ENCODE data around the gene CENPB.

Gene CENPB

GRCh38 chr20:3739054-3739925, 47.2 kb downstream of the CENPB start:
- no peak overlapping the region for H3K9ac ChIP-seq (ENCODE audit: low read depth, low read length)
- H3K36me3 ChIP-seq (ENCODE audit: control insufficient read depth, insufficient read depth, low read length) = no peaks in the 10 kb centered on the region
- no peaks in the 10 kb centered on the region for H3K9me3 ChIP-seq (ENCODE audit: control insufficient read depth, insufficient read depth, low read length)
- H3K4me1 ChIP-seq (ENCODE audit: control insufficient read depth, insufficient read depth, low read length) = no peaks in the 10 kb centered on the region
- H3K27me3 ChIP-seq (ENCODE audit: control insufficient read depth, insufficient read depth, low read length) = peaks cover 7% of the 10 kb centered on the region
- no peak overlapping the region for H3K4me3 ChIP-seq (ENCODE audit: low read depth, low read length)

- H3K9me3 ChIP-seq (ENCODE audit: control insufficient read depth, insufficient read depth, low read length) = no peaks in the 10 kb centered on the region
- peaks cover 2% of the 10 kb centered on the region for H3K4me1 ChIP-seq (ENCODE audit: control insufficient read depth, insufficient read depth, low read length)
- H3K9ac ChIP-seq (ENCODE audit: low read depth, low read length) = no peak overlapping the region
- H3K27me3 ChIP-seq (ENCODE audit: control insufficient read depth, insufficient read depth, low read length) = peaks cover 7% of the 10 kb centered on the region
- no peaks in the 10 kb centered on the region for H3K36me3 ChIP-seq (ENCODE audit: control insufficient read depth, insufficient read depth, low read length)
- no peak overlapping the region for H3K4me3 ChIP-seq (ENCODE audit: low read depth, low read length)
Measured at GRCh38 chr20:3738111-3739053, 48.2 kb downstream of the CENPB start.

- no peaks in the 10 kb centered on the region for H3K36me3 ChIP-seq (ENCODE audit: control insufficient read depth, insufficient read depth, low read length)
- H3K27me3 ChIP-seq (ENCODE audit: control insufficient read depth, insufficient read depth, low read length) = peaks cover 26% of the 10 kb centered on the region
- H3K9me3 ChIP-seq (ENCODE audit: control insufficient read depth, insufficient read depth, low read length) = no peaks in the 10 kb centered on the region
- peaks cover 2% of the 10 kb centered on the region for H3K4me1 ChIP-seq (ENCODE audit: control insufficient read depth, insufficient read depth, low read length)
- H3K4me3 ChIP-seq (ENCODE audit: low read depth, low read length) = no peak overlapping the region
- no peak overlapping the region for H3K9ac ChIP-seq (ENCODE audit: low read depth, low read length)
Measured at GRCh38 chr20:3735768-3736167, 50.8 kb downstream of the CENPB start.

GRCh38 chr20:3734111-3734843, 52.3 kb downstream of the CENPB start:
- H3K4me1 ChIP-seq (ENCODE audit: control insufficient read depth, insufficient read depth, low read length) = peaks cover 2% of the 10 kb centered on the region
- no peak overlapping the region for H3K4me3 ChIP-seq (ENCODE audit: low read depth, low read length)
- no peaks in the 10 kb centered on the region for H3K36me3 ChIP-seq (ENCODE audit: control insufficient read depth, insufficient read depth, low read length)
- no peak overlapping the region for H3K9ac ChIP-seq (ENCODE audit: low read depth, low read length)
- peaks cover 28% of the 10 kb centered on the region for H3K27me3 ChIP-seq (ENCODE audit: control insufficient read depth, insufficient read depth, low read length)
- no peaks in the 10 kb centered on the region for H3K9me3 ChIP-seq (ENCODE audit: control insufficient read depth, insufficient read depth, low read length)

Measured in iPS-15b (cell line).